ENCODE measurements around the gene CNOT6L.

CNOT6L gene

GRCh38 chr4:77703666-77704065, 115.5 kb downstream of the CNOT6L start:
- no peak for DNase-seq (ENCODE audit: low read depth)
- no peak overlapping the region for H3K4me3 ChIP-seq (ENCODE audit: low read depth, low read length)
- TF ChIP-seq CTCF (IDR thresholded peaks at IDR 0.05; ENCODE audit: low read depth, low read length, missing control alignments), result no peak

- no peak for TF ChIP-seq CTCF (IDR thresholded peaks at IDR 0.05; ENCODE audit: low read depth, low read length, missing control alignments)
- no peak overlapping the region for H3K4me3 ChIP-seq (ENCODE audit: low read depth, low read length)
- DNase-seq (ENCODE audit: low read depth), result no peak
These were observed 118.0 kb downstream of the CNOT6L start for GRCh38 chr4:77701121-77701520.

GRCh38 chr4:77699731-77700210, 119.4 kb downstream of the CNOT6L start:
- no peak overlapping the region for H3K4me3 ChIP-seq (ENCODE audit: low read depth, low read length)
- DNase-seq (ENCODE audit: low read depth), result no peak

GRCh38 chr4:77697860-77698590, 121.1 kb downstream of the CNOT6L start:
- DNase-seq (ENCODE audit: low read depth), result no peak
- peak; percentile 9 for TF ChIP-seq CTCF (IDR thresholded peaks at IDR 0.05; ENCODE audit: low read depth, low read length, missing control alignments)
- no peak overlapping the region for H3K4me3 ChIP-seq (ENCODE audit: low read depth, low read length)

More at GRCh38 chr4:77699731-77700210, 119.4 kb downstream of the CNOT6L start:
- TF ChIP-seq CTCF (IDR thresholded peaks at IDR 0.05; ENCODE audit: low read depth, low read length, missing control alignments), result no peak

DNA sequence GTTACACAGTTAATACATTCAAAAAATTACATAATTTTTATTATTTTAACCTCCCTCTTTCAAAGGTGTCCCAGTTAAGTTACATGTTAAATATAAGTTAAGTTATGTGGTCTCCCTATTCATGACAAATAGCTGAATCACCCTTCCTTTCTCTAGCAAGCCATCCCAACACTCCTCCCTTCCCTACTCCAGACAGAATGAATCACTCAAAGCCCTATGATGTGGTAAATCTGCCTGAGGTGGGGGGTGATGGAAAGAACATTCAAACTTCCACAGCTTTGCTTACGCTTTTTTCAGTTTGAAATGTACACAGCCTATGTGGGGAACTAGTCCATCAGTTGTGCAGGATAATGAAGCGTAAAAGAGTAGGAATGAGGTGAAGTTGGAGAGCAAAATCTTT, 123.4 kb downstream of the CNOT6L start:
- H3K4me3 ChIP-seq (ENCODE audit: low read depth, low read length), result no peak overlapping the region
- TF ChIP-seq CTCF (IDR thresholded peaks at IDR 0.05; ENCODE audit: low read depth, low read length, missing control alignments), result no peak
- no peak for DNase-seq (ENCODE audit: low read depth)

- no peak for TF ChIP-seq CTCF (IDR thresholded peaks at IDR 0.05; ENCODE audit: low read depth, low read length, missing control alignments)
- no peak for DNase-seq (ENCODE audit: low read depth)
- no peak overlapping the region for H3K4me3 ChIP-seq (ENCODE audit: low read depth, low read length)
These were observed 126.2 kb downstream of the CNOT6L start for GRCh38 chr4:77692847-77693432.

Measured in GM12864 (cell line).